Measurements from ENCODE around the gene HDGFL2.

DNA sequence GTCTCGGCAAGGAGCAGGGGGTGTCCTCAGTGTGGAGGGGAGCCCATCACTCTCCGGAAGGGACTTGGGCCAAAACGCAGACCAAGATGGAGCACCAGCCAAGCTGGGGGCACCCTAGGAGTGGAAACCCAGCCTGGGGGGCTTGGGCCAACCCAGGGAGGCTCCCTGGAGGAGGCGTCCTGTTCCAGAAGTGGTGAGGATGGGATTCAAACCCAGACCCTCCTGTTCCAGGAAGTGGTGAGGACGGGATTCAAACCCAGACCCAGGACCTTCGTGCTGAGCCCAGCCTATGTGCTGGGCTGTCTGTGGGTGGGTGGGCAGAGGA is 47.0 kb downstream of the HDGFL2 start:
- TF ChIP-seq CTCF (IDR thresholded peaks at IDR 0.05; ENCODE audit: low read depth, low read length, poor library complexity, severe bottlenecking) (no peak), EZH2phosphoT487 (IDR thresholded peaks at IDR 0.05; ENCODE audit: borderline replicate concordance, low read length) (no peak)

Measured in DOHH2 (cell line).